MM.1S (cell line): ENCODE data around the gene DLX3.

ENCODE experiments used
- DNase-seq: peaks from one replicate; pipeline ENCODE4 v3.0.0-alpha.2; 2015
- H2AFZ ChIP-seq: fragments of 300-600 bp; sonication (generic); 2 replicates; pipeline ENCODE4 v1.6.0; 2016; ENCODE audit warnings: antibody characterized with exemption, low read length
- H3F3A ChIP-seq: fragments of 300-600 bp; sonication (generic); 2 replicates; pipeline ENCODE4 v1.6.1; 2016; ENCODE audit warnings: mild to moderate bottlenecking, antibody characterized with exemption, low read length, moderate library complexity, mixed read lengths; ENCODE audit not compliant: insufficient read depth
- H3K27ac ChIP-seq: fragments of 300-600 bp; sonication (generic); 2 replicates; pipeline ENCODE4 v1.5.1; 2016; ENCODE audit warnings: mild to moderate bottlenecking, low read length
- H3K27me3 ChIP-seq: fragments of 300-600 bp; sonication (generic); replicated peaks from 2 replicates; pipeline ENCODE4 v1.6.0; 2016; ENCODE audit warnings: low read length; ENCODE audit not compliant: insufficient read depth
- H3K36me3 ChIP-seq: fragments of 300-600 bp; sonication (generic); replicated peaks from 2 replicates; pipeline ENCODE4 v1.6.1; 2016; ENCODE audit warnings: mild to moderate bottlenecking, low read length, mixed read lengths; ENCODE audit not compliant: insufficient read depth
- H3K4me1 ChIP-seq: fragments of 300-600 bp; sonication (generic); 2 replicates; pipeline ENCODE4 v1.6.1; 2016; ENCODE audit warnings: low read length, mixed read lengths
- H3K4me2 ChIP-seq: fragments of 300-600 bp; sonication (generic); 2 replicates; pipeline ENCODE4 v1.6.0; 2016; ENCODE audit warnings: low read depth, low read length
- H3K4me3 ChIP-seq: fragments of 300-600 bp; sonication (generic); 2 replicates; pipeline ENCODE4 v1.5.1; 2016; ENCODE audit warnings: low read length, mixed read lengths
- H3K79me2 ChIP-seq: fragments of 300-600 bp; sonication (generic); 2 replicates; pipeline ENCODE4 v1.6.1; 2016; ENCODE audit warnings: mixed run types, low read length, mixed read lengths
- H3K9ac ChIP-seq: fragments of 300-600 bp; sonication (generic); 2 replicates; pipeline ENCODE4 v1.6.1; 2016; ENCODE audit warnings: low read length, mixed read lengths
- H3K9me2 ChIP-seq: fragments of 300-600 bp; sonication (generic); replicated peaks from 2 replicates; pipeline ENCODE4 v1.6.1; 2016; ENCODE audit warnings: mild to moderate bottlenecking, low read length, mixed read lengths; ENCODE audit not compliant: insufficient read depth
- H3K9me3 ChIP-seq: fragments of 300-600 bp; sonication (generic); replicated peaks from 2 replicates; pipeline ENCODE4 v1.6.1; 2016; ENCODE audit warnings: mild to moderate bottlenecking, low read length, mixed read lengths; ENCODE audit not compliant: insufficient read depth
- H4K20me1 ChIP-seq: fragments of 300-600 bp; sonication (generic); 2 replicates; pipeline ENCODE4 v1.6.1; 2016; ENCODE audit warnings: mild to moderate bottlenecking, low read length, moderate library complexity, mixed read lengths; ENCODE audit not compliant: insufficient read depth
- CTCF ChIP-seq: fragments of 300-600 bp; sonication (generic); IDR thresholded peaks from 2 replicates; pipeline ENCODE4 v1.5.1; 2016; ENCODE audit warnings: antibody characterized with exemption, low read length, mixed read lengths
- EZH2 ChIP-seq: fragments of 300-600 bp; sonication (generic); optimal IDR thresholded peaks from 2 replicates; pipeline ENCODE3; 2017; ENCODE audit warnings: low read depth, mild to moderate bottlenecking, antibody characterized with exemption, low read length, mixed read lengths
- EZH2phosphoT487 ChIP-seq: fragments of 300-600 bp; sonication (generic); IDR thresholded peaks from 2 replicates; pipeline ENCODE4 v1.6.1; 2018; ENCODE audit warnings: antibody characterized with exemption, low read length

DLX3 gene

DNA sequence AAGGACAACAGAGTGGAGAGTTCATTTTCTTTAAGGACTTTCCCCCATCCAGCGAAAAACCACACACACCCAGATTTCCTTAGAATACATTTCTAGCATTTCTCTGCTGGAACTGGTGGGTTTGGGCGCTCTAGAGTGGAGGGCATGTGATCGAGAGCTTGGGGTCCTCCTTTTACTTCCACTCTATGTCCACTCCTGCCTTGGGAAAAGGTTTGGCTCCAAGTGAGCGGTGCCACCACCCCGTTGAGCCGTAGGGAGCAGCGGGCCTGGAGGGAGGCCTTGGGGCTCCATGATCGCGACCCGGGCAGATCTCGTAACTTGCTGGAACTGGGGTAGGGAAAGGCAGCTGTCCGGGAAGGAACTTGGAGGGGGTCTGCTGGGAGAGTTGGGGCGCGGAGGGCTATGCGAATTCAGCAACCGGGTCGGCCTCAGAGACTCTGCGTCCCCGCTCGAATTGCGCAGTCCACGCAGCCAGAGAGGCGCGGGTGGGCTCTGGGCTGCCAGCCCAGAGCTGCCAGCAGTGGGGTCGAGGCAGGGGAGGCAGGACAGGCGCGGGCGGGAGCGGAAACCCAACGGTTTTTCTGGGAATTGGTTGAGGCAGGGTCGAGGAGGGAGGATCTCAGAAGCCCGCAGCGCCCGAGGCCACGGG is 23.7 kb downstream of the DLX3 start:
- no peaks in the 10 kb centered on the region for H4K20me1 ChIP-seq
- H3K9me2 ChIP-seq, result no peaks in the 10 kb centered on the region
- H3K79me2 ChIP-seq, result no peaks in the 10 kb centered on the region
- no peak overlapping the region for H2AFZ ChIP-seq
- no peak overlapping the region for H3K9ac ChIP-seq
- no peak overlapping the region for H3K27ac ChIP-seq
- TF ChIP-seq EZH2, result peak; percentile 21
- TF ChIP-seq CTCF, result no peak
- no peak for DNase-seq
- no peaks in the 10 kb centered on the region for H3K9me3 ChIP-seq
- no peaks in the 10 kb centered on the region for H3K36me3 ChIP-seq
- no peaks in the 10 kb centered on the region for H3F3A ChIP-seq
- no peak overlapping the region for H3K4me3 ChIP-seq
- H3K4me1 ChIP-seq, result no peaks in the 10 kb centered on the region
- no peak overlapping the region for H3K4me2 ChIP-seq
- H3K27me3 ChIP-seq, result peaks cover 97% of the 10 kb centered on the region

GRCh38 chr17:49970498-49970897 is 24.5 kb downstream of the DLX3 start:
- Histone ChIP-seq H3K9me2 (no peaks in the 10 kb centered on the region), H3K4me2 (no peak overlapping the region), H3K36me3 (no peaks in the 10 kb centered on the region), H3K4me1 (no peaks in the 10 kb centered on the region), H3K4me3 (no peak overlapping the region), H3K27me3 (peaks cover 97% of the 10 kb centered on the region), H3F3A (no peaks in the 10 kb centered on the region), H3K9me3 (no peaks in the 10 kb centered on the region), H3K79me2 (no peaks in the 10 kb centered on the region), H3K9ac (no peak overlapping the region), H2AFZ (no peak overlapping the region), H4K20me1 (no peaks in the 10 kb centered on the region), H3K27ac (no peak overlapping the region)
- DNase-seq, result no peak
- TF ChIP-seq CTCF, result no peak
- TF ChIP-seq EZH2, result no peak
- no peak for TF ChIP-seq EZH2phosphoT487

GRCh38 chr17:49969795-49970389 is 25.1 kb downstream of the DLX3 start:
- Histone ChIP-seq H3K9me3 (no peaks in the 10 kb centered on the region), H3F3A (no peaks in the 10 kb centered on the region), H4K20me1 (no peaks in the 10 kb centered on the region), H3K27me3 (peaks cover 97% of the 10 kb centered on the region), H3K4me1 (no peaks in the 10 kb centered on the region), H3K36me3 (no peaks in the 10 kb centered on the region), H3K9me2 (no peaks in the 10 kb centered on the region), H3K9ac (no peak overlapping the region), H3K79me2 (no peaks in the 10 kb centered on the region), H3K27ac (no peak overlapping the region), H2AFZ (no peak overlapping the region), H3K4me2 (peak overlapping the region; percentile 99; the same call in 1 of the 2 replicates), H3K4me3 (peak overlapping the region; percentile 82)
- no peak for DNase-seq
- TF ChIP-seq CTCF, result no peak
- TF ChIP-seq EZH2phosphoT487, result no peak
- no peak for TF ChIP-seq EZH2
